Subcutaneous preadipocyte (primary cell): ENCODE measurements around the gene TMEM203. TPM values are rescaled to one million over a fixed set of nuclear protein-coding genes. Genes with fewer than 3 reads are reported as not detected.

Experiments used
- total RNA-seq: library from RNA; depleted of rRNA; stranded (reverse); fragments of >200 nt; gene quantifications from 2 replicates; pipeline ENCODE4 v1.2.3, GENCODE V29; 2012

The TMEM203 gene, protein sequence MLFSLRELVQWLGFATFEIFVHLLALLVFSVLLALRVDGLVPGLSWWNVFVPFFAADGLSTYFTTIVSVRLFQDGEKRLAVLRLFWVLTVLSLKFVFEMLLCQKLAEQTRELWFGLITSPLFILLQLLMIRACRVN
- total RNA-seq, result 32.0 and 34.6 TPM in 2 replicates

DNA sequence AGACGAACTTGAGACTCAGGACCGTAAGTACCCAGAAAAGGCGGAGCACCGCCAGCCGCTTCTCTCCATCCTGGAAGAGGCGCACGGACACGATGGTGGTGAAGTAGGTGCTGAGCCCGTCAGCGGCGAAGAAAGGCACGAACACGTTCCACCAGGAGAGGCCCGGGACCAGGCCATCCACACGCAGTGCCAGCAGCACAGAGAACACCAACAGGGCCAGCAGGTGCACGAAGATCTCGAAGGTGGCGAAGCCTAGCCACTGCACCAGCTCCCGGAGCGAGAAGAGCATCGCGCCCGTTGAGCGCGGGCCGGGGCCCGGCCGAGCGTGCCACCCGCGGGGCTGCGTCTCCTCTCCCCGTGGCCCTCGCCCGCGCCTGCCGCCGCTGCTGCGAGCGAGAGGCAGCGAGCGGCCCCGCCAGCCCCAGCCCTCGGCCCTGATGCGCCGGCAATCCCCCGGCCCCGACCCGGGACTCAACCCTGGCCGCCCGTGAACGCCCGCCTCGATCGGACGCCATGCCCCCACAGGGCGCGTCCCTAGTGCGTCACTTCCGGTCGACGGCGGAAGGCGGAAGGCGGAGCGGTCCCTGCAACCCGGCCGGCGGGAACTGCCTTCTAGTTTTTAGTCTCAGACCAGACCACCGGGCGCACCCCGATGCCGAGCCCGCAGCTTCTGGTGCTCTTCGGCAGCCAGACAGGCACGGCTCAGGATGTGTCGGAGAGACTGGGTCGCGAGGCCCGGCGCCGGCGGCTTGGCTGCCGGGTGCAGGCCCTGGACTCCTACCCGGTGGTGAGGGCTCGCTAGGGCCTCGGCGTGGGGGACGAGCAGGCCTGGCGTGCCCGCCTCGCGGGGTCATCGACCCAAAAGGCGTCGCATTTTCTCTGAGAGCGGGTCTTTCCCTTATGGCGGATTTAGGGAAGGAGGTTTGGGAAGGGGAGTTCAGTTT, at the start of gene TMEM203, which contains the start of gene NDOR1:
TMEM203 (minus strand) TSS at position 523 of the 944 bp plus-strand sequence; CDS start at position 289, 234 bp downstream.
NDOR1 (plus strand) TSS at position 575 of the 944 bp plus-strand sequence; CDS start at position 653, 78 bp downstream.

DNA sequence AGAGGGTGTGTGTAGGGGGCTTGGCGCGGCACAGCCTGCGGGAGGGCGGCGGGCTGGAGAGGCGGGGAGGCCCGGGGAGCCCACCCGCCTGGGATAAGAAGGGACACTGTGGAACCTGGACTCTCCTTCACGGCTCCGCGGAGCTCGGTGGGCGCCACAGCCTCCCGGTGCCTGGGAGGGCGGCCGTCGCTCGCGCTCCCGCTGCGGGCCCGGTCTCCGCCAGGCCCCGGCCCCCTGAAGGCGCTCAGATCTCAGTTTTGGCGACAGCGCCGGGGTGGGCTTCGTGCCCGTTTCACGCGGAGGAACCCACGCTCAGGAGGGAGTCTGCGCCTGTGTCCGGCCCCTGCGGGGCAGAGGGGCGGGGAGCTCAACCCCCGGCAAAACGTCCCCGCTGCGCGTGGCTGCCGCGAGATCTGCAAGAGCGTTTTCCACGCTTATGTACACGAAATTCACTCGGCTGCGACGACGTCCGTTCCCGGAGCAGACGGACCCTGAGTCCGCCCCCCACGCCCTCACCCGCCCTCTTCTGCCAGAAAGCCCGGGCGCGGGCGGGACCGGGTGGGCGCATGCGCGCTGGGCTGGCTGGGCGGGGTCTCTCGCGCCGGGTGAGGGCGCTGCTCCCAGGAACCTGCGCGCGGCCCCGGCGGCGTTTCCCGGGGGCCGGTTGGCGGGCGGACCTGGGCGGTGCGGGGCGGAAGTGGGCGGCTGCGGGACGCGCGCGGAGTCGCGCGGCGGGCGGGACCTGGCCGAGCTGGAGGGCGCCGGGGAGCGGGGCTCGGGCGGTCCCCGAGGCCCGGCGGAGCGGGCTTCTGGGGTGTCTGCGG, 49.4 kb upstream of the TMEM203 start, which contains the start of gene NELFB:
NELFB (plus strand) TSS at position 704 of the 824 bp plus-strand sequence.

DNA sequence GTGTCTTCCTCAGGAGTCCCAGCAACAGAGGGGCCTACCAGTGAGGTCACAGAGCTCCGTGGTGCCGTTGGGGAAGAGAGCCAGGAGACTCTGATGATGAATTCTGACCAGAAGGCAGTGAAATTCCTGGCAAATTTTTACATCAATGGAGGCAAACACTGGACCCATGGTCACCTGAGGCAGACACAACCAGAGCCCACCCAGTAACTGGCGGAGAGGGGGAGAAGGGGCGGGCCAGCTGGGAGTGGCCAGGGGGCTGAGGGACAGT, 45.7 kb upstream of the TMEM203 start, which contains the start of gene STPG3:
STPG3 (plus strand) TSS at position 93 of the 268 bp plus-strand sequence; CDS start at position 94, 1 bp downstream.

DNA sequence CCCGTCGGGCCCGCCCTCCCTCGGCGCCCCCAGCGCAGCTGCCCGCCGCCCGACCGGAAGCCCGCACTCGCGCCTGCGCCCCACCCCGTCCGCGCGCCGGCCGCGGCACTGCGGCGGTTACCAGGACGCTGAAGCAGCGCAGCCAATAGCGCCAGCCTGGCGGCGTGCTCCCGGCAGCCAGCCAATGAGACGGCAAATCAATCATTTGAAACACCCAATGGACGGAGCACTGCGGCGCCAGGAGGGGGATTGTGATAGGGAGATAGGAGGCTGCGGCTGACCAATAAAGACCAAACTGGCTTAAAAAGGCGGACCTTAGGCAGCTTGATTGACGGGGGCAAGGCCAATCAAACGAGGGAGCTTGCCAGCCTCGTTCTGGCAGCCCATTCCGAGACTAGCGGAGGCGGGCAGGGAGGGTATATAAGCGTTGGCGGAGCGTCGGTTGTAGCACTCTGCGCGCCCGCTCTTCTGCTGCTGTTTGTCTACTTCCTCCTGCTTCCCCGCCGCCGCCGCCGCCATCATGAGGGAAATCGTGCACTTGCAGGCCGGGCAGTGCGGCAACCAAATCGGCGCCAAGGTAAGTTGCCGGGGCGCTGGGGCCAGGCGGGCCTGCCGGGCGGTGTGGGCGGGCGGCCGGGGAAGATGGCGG, 35.5 kb upstream of the TMEM203 start, which contains the start of gene TUBB4B:
TUBB4B (plus strand) TSS at position 447 of the 649 bp plus-strand sequence; CDS start at position 521, 74 bp downstream.

DNA sequence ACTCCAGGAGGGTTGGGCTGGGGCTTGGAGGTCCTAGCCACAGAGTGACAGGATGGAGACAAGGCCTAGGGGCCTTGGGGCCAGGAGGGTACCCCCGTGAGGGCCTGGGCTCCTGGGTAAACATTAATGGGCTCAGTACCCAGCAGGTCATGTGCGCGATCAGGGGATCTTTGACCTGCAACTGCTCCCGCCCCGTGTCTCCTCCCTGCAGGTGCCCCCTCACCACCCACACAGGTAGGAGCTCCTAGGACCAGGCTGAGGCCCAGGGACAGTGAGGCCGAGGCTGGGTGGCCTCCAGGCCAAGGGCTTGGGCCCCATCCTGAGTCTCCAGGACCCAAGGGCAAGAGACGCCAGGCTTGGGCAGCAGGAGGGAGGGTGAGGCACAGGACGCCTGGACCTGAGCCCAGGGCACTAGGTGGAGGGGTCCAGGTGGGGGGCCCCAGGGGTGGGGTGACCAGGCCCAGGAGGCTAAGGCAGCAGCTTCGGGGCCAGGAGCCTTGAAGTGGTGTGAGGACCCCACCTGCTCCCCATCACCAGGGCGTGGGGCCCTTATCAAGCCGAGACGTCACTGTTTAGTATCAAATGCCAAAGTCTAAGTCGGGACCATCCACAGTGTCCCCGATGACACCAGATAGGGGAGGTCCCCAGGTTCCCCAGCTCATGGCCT, 25.4 kb upstream of the TMEM203 start, which contains the start of gene SLC34A3:
SLC34A3 (plus strand) TSS at position 197 of the 667 bp plus-strand sequence. CDS start 802 bp downstream, outside the sequence.

DNA sequence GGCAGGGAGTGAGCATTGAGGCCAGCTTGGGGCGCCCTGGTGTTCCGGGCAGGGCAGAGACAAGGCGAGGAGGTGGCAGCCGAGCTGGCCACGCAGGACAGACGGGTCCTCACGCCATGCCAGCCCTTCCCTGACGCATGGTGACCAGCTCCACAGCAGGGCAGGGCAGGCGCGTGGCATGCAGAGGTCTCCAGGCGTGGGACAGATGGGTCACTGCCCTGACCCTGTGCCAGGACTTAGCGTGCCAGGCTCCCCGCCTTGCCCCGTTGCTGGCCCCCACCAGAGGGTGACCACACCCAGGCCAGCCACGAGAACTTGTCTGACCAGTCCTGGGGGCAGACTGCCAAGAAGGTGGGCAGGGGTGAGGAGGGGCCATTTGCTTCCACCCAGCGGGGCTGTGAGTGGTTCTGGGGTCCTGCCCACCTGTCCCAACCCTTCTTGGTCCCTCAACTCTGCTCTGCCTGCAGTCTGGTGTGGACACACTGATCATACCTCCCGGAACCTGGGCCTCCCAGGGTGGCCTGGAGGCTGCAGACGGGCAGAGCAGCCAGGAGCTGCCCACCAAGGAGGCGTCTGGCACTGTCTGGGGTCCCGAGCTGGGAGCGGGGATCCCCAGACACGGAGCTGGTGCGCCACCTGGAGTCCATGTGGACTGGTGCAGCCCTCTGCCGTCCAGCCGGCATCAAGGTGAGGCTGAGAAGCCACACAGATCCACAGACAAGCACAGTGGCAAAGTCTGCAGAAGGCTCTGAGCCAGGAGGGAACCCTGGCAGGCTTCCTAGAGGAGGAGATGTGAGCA, 21.8 kb upstream of the TMEM203 start, which contains the start of gene RNF224:
RNF224 (plus strand) TSS at position 449 of the 799 bp plus-strand sequence. CDS start 834 bp downstream, outside the sequence.

DNA sequence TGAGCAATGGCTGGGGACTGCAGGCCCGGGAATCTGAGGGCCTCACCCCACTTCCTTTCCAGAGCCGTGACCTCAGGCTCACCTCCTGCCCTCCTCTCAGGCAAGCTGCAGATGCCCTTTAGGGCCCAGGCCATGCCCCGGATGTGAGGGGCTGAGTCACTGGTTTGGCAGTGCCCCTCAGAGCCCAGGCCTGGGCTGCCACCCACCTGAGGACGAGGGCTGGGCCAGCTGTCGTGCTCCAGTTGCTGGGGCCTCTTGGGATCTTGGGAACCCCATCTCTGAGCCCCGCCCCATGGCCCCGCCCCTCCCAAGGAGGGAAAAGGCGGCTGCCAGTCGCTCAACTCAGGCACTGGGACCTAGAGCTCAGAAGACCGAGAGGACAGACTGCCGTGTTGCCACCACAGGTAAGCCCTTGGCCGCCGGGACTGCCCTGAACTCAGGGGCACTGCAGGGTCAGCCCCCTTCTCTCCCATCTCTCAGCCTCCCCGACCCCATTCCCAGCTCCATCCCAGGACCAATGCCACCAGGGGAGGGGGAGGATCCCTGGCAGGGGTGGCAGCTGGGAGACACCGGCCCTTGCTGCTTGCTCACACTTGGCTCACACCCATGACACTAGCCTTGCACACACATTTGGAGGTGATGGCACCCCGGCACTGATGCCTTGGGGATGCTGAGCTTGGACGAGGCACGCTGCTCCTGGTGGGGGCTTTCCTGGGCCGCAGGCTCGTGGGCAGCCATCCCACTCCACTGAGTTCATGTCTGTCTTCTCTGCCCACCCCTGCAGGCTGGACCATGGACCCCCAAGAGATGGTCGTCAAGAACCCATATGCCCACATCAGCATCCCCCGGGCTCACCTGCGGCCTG, 19.6 kb upstream of the TMEM203 start, which contains the start of gene CYSRT1:
CYSRT1 (plus strand) TSS at position 345 of the 865 bp plus-strand sequence; CDS start at position 793, 448 bp downstream.

DNA sequence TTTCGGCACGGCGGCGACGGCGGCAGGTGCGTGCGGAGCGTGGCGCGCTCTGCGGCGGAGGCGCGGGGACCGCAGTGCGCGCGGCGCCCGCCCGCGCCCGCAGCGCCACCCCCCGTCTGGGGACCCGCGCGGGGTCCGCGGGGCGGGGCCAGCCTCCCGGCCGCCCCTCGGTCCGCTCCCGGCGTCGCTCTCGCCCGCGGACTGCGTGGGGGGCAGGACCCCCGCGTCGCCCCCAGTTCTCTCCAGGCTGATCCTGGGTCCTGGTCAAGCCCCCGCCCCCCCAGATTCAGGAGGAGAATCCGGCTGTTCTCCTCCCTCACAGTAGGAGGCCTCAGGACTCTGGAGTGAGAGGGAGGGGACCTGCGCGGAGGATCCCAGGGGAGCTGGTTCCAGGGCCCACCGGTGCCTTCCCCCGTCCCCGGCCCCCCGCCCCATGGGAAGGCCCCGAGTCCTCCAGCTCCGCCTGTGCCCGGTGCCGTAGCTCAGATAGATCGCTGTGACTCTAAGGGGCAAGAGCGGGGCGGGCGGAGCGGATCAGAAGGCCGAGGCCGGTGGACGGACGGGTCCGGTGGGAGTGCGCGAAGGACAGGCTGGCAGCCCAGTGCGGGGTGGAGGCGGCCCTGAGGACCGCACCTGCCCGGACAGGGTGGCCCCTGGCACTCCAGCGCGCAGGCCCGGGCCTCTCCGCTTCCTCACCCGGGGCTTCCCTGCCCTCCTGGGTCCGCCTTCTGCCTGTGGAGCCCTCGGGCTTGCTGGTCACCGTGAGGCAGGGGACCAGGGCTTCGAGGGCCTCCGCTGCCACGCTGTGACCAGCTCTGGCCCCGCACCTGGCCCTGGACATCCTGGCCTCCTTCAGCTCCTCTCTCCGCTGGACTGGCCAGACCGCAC, 17.0 kb upstream of the TMEM203 start, which contains the start of gene RNF208:
RNF208 (minus strand) TSS at position 51 of the 888 bp plus-strand sequence. CDS start 1,028 bp downstream, outside the sequence.

DNA sequence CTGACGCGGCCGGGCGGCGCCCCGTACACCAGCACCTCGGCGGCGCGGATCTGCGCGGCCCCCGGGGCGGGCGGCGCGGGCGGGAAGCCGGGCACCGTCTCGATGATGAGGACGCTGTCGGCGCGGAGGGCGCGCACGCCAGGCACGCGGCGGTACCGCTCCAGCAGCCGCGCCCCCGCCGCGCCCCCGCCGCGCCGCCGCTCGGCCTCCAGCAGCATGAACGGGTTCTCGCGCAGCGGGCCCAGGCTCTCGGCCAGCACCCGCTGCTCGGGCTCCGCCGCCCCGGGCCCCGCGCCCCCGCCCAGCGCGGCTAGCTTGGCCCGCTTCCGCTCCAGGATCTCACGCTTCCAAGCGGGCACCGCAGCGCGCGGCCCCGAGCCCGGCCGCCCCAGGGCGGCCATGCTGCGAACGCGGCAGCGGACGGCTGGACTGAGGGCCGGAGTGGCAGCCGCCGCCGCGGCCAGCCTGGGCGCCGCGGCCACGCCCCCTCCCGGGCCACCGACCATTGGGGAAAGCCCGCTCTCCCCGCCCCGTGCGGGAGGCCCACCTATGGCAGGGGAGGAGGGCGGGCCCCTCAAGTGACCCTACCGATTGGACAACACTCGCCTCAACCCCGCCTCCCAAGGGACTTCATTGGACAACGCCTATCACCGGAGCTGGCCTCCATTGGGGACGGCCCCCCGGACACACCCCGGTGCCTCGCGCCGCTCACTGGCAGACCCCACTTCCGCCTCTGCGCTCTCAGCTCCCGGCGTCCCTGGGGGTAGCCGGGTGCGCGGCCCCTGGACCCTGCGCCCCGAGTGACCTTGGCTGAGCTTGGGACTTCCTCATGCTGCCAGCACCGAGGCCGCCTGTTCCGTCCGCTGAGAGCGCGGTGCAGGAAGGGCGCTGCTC, 4.9 kb downstream of the TMEM203 start, which contains the start of gene TPRN:
TPRN (minus strand) TSS at position 431 of the 894 bp plus-strand sequence; CDS start at position 401, 30 bp downstream.

DNA sequence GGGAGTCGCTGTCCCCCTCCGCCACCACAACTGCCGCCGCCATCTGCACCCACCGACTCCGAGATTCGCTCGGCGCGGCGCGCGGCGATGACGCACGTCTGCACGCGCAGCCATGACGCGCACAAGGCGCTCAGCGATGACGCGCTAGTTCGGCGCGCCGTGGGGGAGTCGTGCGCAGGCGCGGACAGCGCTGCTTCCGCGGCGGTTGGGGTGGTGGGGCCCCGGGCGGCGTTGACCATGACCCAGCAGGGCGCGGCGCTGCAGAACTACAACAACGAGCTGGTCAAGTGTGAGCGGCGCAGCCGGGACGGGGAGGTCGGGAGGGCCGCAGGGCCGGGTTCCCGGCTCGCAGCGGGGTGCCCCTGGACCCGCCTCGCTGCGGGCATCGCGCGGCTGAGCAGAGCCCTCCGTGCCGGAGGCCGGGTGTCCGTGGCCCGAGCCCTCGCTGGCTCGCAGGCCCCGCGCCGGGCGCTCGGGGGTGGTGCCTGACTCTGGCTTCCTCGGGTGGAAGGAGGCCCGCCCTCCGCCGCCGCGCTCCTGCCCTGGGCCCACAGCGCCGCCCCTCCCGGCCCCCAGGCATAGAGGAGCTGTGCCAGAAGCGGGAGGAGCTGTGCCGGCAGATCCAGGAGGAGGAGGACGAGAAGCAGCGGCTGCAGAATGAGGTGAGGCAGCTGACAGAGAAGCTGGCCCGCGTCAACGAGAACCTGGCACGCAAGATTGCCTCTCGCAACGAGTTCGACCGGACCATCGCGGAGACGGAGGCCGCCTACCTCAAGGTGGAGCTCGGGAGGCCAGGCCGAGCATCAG, 16.8 kb downstream of the TMEM203 start, which contains the start of the genes ANAPC2 and SSNA1:
ANAPC2 (minus strand) TSS at position 71 of the 807 bp plus-strand sequence; CDS start at position 43, 28 bp downstream.
SSNA1 (plus strand) TSS at position 187 of the 807 bp plus-strand sequence; CDS start at position 238, 51 bp downstream.

DNA sequence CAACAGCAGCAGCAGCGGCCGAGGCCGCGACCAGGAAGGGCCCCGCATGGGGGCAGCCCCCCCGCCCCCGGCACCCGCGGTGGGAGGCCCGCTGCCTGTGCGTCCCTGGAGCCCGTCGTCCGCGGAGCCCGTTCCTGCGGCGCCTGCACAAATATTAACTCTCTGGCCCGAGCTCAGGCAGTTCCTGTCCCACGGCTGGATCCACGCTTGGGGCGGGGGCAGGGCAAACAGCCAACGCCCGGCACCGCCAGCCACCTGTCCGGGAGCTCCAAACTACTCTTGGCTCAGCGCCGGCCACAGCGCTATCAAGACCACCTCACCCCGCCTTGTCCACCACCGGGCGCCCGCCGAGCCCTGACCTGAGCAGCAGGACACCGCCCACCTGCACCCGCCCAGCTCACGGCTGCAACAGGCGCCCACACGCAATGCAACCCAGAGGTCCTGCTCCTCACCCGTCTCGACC, 35.5 kb downstream of the TMEM203 start, which contains the start of gene LRRC26:
LRRC26 (minus strand) TSS at position 156 of the 463 bp plus-strand sequence; CDS start at position 48, 108 bp downstream.

